ENCODE data around the gene NXPE2.

DNA sequence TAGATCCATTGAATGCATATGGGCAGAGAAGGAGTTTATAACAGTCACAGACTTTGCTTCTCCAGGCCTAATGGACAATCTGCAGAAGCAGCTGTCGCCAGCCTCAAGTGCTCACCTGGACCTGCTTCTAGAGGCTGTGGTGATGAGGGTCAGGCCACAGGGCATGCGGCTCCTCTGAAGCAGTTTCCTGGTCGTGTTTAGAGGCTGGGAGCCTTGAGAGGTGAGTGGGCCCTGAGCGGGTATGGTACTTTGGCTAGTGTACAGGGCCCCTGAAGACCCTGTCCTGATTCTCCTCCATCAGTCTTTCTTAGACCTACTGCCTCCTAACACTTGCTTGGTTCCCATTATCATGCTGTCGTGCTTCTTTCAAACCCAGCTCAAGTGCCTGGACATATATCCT, 41.2 kb downstream of the NXPE2 start:
- TF ChIP-seq, protein P1, sequence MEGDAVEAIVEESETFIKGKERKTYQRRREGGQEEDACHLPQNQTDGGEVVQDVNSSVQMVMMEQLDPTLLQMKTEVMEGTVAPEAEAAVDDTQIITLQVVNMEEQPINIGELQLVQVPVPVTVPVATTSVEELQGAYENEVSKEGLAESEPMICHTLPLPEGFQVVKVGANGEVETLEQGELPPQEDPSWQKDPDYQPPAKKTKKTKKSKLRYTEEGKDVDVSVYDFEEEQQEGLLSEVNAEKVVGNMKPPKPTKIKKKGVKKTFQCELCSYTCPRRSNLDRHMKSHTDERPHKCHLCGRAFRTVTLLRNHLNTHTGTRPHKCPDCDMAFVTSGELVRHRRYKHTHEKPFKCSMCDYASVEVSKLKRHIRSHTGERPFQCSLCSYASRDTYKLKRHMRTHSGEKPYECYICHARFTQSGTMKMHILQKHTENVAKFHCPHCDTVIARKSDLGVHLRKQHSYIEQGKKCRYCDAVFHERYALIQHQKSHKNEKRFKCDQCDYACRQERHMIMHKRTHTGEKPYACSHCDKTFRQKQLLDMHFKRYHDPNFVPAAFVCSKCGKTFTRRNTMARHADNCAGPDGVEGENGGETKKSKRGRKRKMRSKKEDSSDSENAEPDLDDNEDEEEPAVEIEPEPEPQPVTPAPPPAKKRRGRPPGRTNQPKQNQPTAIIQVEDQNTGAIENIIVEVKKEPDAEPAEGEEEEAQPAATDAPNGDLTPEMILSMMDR (IDR thresholded peaks at IDR 0.05; ENCODE audit: insufficient read depth, low read length, poor library complexity, severe bottlenecking) = no peak
- no peak for TF ChIP-seq EZH2phosphoT487 (conservative IDR thresholded peaks at IDR 0.05; ENCODE audit: low read length)
